Body of pancreas (tissue), 4 donors: ENCODE data around the gene SOX6. TPM values are rescaled to one million over a fixed set of nuclear protein-coding genes. Genes with fewer than 3 reads are reported as not detected.

Experiments
- ATAC-seq: fragments of 150-250 bp; one replicate; pipeline ENCODE4 v1.9.1; 2016
- DNase-seq, 4 donors: peaks; one replicate each; pipeline ENCODE4 v3.0.0-alpha.2; 2019
- H3K27ac ChIP-seq, 4 donors: fragments of 200-600 bp; sonication (generic); 1 replicate in 3 of 4; 2 replicates in 1 of 4; pipeline versions ENCODE4 v1.5.1 to v1.6.1; 2016 to 2019; ENCODE audit warnings: mild to moderate bottlenecking in 1 of 4, mixed read lengths in 1 of 4, moderate library complexity in 1 of 4
- H3K27me3 ChIP-seq, 2 donors: fragments of 200-600 bp; sonication (generic); one replicate each; pipeline ENCODE4 v1.6.0; 2016; ENCODE audit warnings: mild to moderate bottlenecking in 1 of 2
- H3K36me3 ChIP-seq, 2 donors: fragments of 200-600 bp; sonication (generic); replicated peaks in 1 of 2; 2 replicates each; pipeline ENCODE4 v1.5.1; 2016; ENCODE audit warnings: low read depth in 2 of 2; ENCODE audit not compliant: insufficient read depth in 1 of 2
- H3K4me1 ChIP-seq: fragments of 200-600 bp; sonication (generic); one replicate; pipeline ENCODE4 v1.6.0; 2016
- H3K4me3 ChIP-seq, 2 donors: fragments of 200-600 bp; sonication (generic); 1 replicate in 1 of 2; 2 replicates in 1 of 2; pipeline ENCODE4 v1.5.1; 2016 to 2019
- H3K9me3 ChIP-seq, 3 donors: fragments of 200-600 bp; sonication (generic); 1 replicate in 2 of 3; 2 replicates in 1 of 3; pipeline ENCODE4 v1.5.1; 2016
- POLR2A ChIP-seq, 3 donors: fragments of 450-650 bp; IDR thresholded peaks; one replicate each; pipeline ENCODE4 v1.6.1; 2016; ENCODE audit warnings: antibody characterized with exemption in 3 of 3, mild to moderate bottlenecking in 2 of 3
- WGBS, 2 donors: methylation state at CpG; one replicate each; pipeline ENCODE4 v1.1.5; 2017; 5-methylcytosine and 5-hydroxymethylcytosine counted together
- intact Hi-C: fragments of 100-400 bp; cut with DNase I; formaldehyde crosslinking; loops from one replicate; pipeline ENCODE4 v1.15.1; 2023
- total RNA-seq, 2 donors: library from RNA; depleted of rRNA; stranded (reverse); fragments of >200 nt; gene quantifications; one replicate each; pipeline ENCODE4 v1.1.0, GENCODE V29; 2016
- TF ChIP-seq, protein P1 (sequence below), 7 experiments: fragments of 450-650 bp in 4 of 7; fragments of 200-600 bp in 3 of 7; sonication (generic) in 3 of 7; IDR thresholded peaks; one replicate each; pipeline ENCODE4 v1.5.1; 2016 to 2019; ENCODE audit warnings: antibody characterized with exemption in 7 of 7

SOX6 gene
- total RNA-seq, 2 donors from 2014 or later = 21.4 to 23.6 TPM

DNA sequence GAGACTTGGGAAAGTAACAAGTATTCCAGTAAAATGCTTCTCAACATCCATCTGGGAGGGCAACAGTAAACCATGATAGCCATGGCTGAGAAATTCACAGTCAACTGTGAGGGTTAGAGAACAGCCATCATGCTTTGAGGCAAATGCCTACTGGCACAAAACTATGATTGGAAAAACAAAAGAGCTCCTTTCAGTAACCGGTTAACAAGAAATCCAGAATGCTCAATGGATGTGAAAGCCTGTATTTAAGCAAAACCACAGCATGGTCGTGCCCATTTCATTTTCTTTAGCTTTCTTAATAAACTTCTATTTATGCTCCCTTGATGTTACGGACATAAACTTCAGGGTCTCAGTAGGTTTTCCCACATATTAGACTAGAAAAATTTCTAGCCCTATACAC lies 139.5 kb downstream of the SOX6 start:
- WGBS, 2 donors = 83 to 93% methylated on average over 3 of the region's 3 CpGs
- Histone ChIP-seq H3K27me3 (no peaks in the 10 kb centered on the region), H3K4me1 (no peaks in the 10 kb centered on the region), H3K36me3 (no peaks in the 10 kb centered on the region), H3K9me3 (no peaks in the 10 kb centered on the region), H3K27ac (no peak overlapping the region), H3K4me3 (no peak overlapping the region)
- DNase-seq (no peak), ATAC-seq (no peak)
- TF ChIP-seq POLR2A (IDR thresholded peaks at IDR 0.05) = no peak
- TF ChIP-seq, protein P1, sequence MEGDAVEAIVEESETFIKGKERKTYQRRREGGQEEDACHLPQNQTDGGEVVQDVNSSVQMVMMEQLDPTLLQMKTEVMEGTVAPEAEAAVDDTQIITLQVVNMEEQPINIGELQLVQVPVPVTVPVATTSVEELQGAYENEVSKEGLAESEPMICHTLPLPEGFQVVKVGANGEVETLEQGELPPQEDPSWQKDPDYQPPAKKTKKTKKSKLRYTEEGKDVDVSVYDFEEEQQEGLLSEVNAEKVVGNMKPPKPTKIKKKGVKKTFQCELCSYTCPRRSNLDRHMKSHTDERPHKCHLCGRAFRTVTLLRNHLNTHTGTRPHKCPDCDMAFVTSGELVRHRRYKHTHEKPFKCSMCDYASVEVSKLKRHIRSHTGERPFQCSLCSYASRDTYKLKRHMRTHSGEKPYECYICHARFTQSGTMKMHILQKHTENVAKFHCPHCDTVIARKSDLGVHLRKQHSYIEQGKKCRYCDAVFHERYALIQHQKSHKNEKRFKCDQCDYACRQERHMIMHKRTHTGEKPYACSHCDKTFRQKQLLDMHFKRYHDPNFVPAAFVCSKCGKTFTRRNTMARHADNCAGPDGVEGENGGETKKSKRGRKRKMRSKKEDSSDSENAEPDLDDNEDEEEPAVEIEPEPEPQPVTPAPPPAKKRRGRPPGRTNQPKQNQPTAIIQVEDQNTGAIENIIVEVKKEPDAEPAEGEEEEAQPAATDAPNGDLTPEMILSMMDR (IDR thresholded peaks at IDR 0.05) = no peak
- intact Hi-C loops = no loop called here

DNA sequence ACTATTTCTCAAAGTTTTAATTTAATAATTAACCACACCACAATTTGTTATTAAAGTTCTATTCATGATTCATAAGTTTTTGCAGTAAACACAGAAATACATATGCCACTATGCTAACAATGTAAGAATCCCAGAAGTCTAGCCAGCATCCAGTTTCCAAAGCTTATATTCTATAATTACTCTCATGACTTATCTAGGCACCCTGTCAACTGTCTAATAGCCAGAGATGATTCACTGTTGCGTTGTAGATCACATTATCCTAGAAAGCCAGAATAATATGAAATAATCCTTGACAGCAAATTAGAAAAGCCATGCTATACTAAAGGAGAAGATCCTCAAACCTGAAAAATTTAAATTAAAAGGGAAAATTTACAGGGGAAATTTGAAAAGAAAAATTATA lies 141.0 kb downstream of the SOX6 start:
- H3K27me3 ChIP-seq = no peaks in the 10 kb centered on the region
- no peak overlapping the region for H3K4me3 ChIP-seq
- ATAC-seq (no peak), DNase-seq (no peak)
- no peak overlapping the region for H3K27ac ChIP-seq
- no peaks in the 10 kb centered on the region for H3K4me1 ChIP-seq
- WGBS, 2 donors = 89 to 92% methylated on average over 1 of the region's 1 CpG
- TF ChIP-seq, protein P1 (IDR thresholded peaks at IDR 0.05) = no peak
- TF ChIP-seq POLR2A (IDR thresholded peaks at IDR 0.05) = no peak
- no peaks in the 10 kb centered on the region for H3K36me3 ChIP-seq
- H3K9me3 ChIP-seq = no peaks in the 10 kb centered on the region
- intact Hi-C loops = no loop called here

DNA sequence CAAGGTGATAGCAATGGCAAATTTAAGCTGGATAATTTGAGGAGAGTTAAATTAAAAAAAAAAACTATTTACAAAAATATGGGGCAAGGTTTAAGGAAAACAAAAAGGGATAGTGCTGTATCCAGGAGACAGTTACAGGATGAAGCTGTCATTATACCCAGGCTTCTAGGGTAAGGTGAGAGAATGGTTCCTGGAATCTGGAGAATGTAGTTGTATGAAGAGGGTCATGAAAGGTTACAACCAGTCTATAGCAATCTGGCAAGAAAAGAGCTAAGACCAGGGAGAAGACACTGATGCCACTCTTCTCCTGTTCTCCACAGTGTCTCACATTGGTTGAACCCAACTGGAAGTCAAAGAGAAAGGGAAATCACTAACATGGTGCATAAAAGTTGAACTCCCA lies 144.9 kb downstream of the SOX6 start:
- Histone ChIP-seq H3K36me3 (no peaks in the 10 kb centered on the region), H3K9me3 (no peaks in the 10 kb centered on the region), H3K4me1 (no peaks in the 10 kb centered on the region), H3K27me3 (no peaks in the 10 kb centered on the region), H3K4me3 (no peak overlapping the region), H3K27ac (no peak overlapping the region)
- DNase-seq = no peak
- intact Hi-C loops = no loop called here
- ATAC-seq = no peak
- no peak for TF ChIP-seq POLR2A (IDR thresholded peaks at IDR 0.05)
- TF ChIP-seq, protein P1 (IDR thresholded peaks at IDR 0.05) = no peak

DNA sequence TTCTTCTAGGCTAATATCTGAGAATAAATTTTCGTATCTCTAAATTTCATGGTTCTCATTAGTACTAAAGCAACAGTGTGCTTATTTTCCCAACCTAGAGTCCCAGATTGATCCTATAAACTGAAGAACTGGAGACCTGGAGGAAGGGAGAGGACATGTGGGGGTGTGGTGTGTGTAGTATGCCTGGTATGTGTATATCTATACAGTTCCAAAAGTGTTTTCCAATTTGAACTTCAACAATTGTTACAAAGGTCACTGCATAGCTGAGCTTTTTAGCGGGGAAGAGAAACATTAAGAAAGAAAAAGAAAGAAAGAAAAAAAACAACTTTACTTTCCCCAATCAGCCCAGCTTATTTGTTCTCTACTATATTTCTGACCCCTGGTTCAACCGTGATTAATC lies 152.1 kb downstream of the SOX6 start:
- Histone ChIP-seq H3K36me3 (no peaks in the 10 kb centered on the region), H3K4me3 (no peak overlapping the region), H3K27me3 (no peaks in the 10 kb centered on the region), H3K4me1 (no peaks in the 10 kb centered on the region), H3K9me3 (no peaks in the 10 kb centered on the region), H3K27ac (no peak overlapping the region)
- intact Hi-C loops = no loop called here
- WGBS, 2 donors = 63 to 78% methylated on average over 3 of the region's 3 CpGs
- ATAC-seq = no peak
- no peak for DNase-seq
- TF ChIP-seq, protein P1 (IDR thresholded peaks at IDR 0.05) = no peak
- no peak for TF ChIP-seq POLR2A (IDR thresholded peaks at IDR 0.05)

DNA sequence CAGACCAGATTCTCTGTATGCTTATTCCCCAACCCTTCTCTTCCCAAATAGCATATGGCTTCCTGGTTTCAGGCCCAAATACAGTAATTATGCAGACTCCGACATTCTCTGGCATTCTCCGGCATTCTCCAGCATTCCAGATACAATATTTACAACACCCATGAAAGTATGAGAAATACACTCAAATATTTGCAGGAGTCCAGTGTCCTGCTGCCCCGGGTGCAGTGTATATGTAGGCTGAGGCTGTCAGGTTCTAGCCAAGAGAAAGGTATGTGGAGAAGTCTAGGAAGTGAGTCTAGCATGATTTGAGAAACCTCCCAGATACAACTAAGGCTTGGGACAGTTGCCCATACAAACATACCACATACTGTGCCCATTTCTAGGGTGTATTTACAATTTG lies 160.7 kb downstream of the SOX6 start:
- H3K27me3 ChIP-seq = no peaks in the 10 kb centered on the region
- H3K4me1 ChIP-seq = peaks cover 15% of the 10 kb centered on the region
- H3K36me3 ChIP-seq = no peaks in the 10 kb centered on the region
- intact Hi-C loops = no loop called here
- no peak overlapping the region for H3K27ac ChIP-seq
- H3K9me3 ChIP-seq = no peaks in the 10 kb centered on the region
- peak in 1 of 4 donors; percentile 8 for DNase-seq
- WGBS, 2 donors = 26 to 28% methylated on average over 3 of the region's 3 CpGs
- ATAC-seq = no peak
- H3K4me3 ChIP-seq = no peak overlapping the region
- TF ChIP-seq, protein P1 (IDR thresholded peaks at IDR 0.05) = no peak
- TF ChIP-seq POLR2A (IDR thresholded peaks at IDR 0.05) = no peak
